Epithelial cell of esophagus (primary cell): ENCODE results near the gene KCNG1.

Experiments used
- DNase-seq: peaks from one replicate; pipeline ENCODE4 v3.0.0; 2010; ENCODE audit warnings: low read depth
- H3K4me3 ChIP-seq: 2 replicates; pipeline ENCODE4 v1.5.1; 2011; ENCODE audit warnings: mild to moderate bottlenecking, low read length, control low read depth
- CTCF ChIP-seq: IDR thresholded peaks from 2 replicates; pipeline ENCODE4 v1.5.1; 2011; ENCODE audit warnings: low read depth, mild to moderate bottlenecking, low read length, control low read depth, inconsistent platforms; ENCODE audit not compliant: insufficient read depth; ENCODE audit errors: missing control alignments

KCNG1 gene

GRCh38 chr20:51008718-51009117, 14.2 kb downstream of the KCNG1 start:
- no peak for TF ChIP-seq CTCF
- no peak overlapping the region for H3K4me3 ChIP-seq
- DNase-seq, result no peak

- H3K4me3 ChIP-seq, result no peak overlapping the region
- TF ChIP-seq CTCF, result no peak
- DNase-seq, result no peak
Measured at GRCh38 chr20:51005214-51005613, 17.7 kb downstream of the KCNG1 start.

- no peak overlapping the region for H3K4me3 ChIP-seq
- no peak for DNase-seq
- TF ChIP-seq CTCF, result no peak
Measured at GRCh38 chr20:51004781-51005180, 18.1 kb downstream of the KCNG1 start.

GRCh38 chr20:51004305-51004727, 18.6 kb downstream of the KCNG1 start:
- no peak overlapping the region for H3K4me3 ChIP-seq
- no peak for TF ChIP-seq CTCF
- no peak for DNase-seq

- no peak for DNase-seq
- no peak for TF ChIP-seq CTCF
- no peak overlapping the region for H3K4me3 ChIP-seq
Measured at GRCh38 chr20:51003753-51004152, 19.2 kb downstream of the KCNG1 start.

- no peak for TF ChIP-seq CTCF
- no peak for DNase-seq
- H3K4me3 ChIP-seq, result no peak overlapping the region
Measured at GRCh38 chr20:51002633-51003032, 20.3 kb downstream of the KCNG1 start.

- no peak for DNase-seq
- TF ChIP-seq CTCF, result no peak
Measured at GRCh38 chr20:51001430-51002265, 21.3 kb downstream of the KCNG1 start.

More at GRCh38 chr20:51001430-51002265, 21.3 kb downstream of the KCNG1 start:
- no peak overlapping the region for H3K4me3 ChIP-seq
